WTC11 (cell line): ENCODE results near the gene CDCA7.

Source experiments
- CTCF ChIP-seq: fragments of 200-600 bp; IDR thresholded peaks from 2 replicates; pipeline ENCODE4 v1.8.0; 2022; ENCODE audit warnings: antibody characterized with exemption
- ELF4 ChIP-seq: sonication (generic); formaldehyde crosslinking; IDR thresholded peaks from 2 replicates; pipeline ENCODE4 v1.8.1; 2022; ENCODE audit warnings: low read depth, mild to moderate bottlenecking, moderate library complexity, missing genetic modification reagents
- NFE2L1 ChIP-seq: sonication (generic); formaldehyde crosslinking; IDR thresholded peaks from 2 replicates; pipeline ENCODE4 v1.8.1; 2023; ENCODE audit warnings: missing genetic modification reagents
- TF ChIP-seq, protein P1 (sequence below): sonication (generic); formaldehyde crosslinking; IDR thresholded peaks from 2 replicates; pipeline ENCODE4 v1.8.0; 2022; ENCODE audit warnings: mild to moderate bottlenecking, missing genetic modification reagents
- TF ChIP-seq, protein P2 (sequence below): sonication (generic); formaldehyde crosslinking; conservative IDR thresholded peaks from 2 replicates; pipeline ENCODE4 v1.8.1; 2022; ENCODE audit warnings: mild to moderate bottlenecking, missing genetic modification reagents

DNA sequence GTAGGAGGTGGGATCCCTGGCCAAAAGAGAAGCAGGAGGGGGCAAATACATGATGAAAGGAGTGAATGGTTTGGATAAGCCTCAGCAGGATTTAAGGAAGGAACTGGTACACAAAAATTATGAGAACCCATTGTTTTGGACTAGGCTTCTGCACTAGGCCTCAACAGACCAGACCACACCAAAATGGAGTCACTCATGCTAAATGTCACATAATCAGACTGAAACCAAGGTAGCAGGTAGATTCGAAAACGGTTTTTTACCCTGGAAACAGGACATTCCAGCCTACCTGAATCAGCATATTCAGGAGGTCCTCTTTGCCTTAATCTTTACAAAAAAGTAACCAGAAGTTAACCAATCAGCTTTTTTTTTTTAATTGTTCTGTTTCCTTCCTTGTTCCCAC is 49.4 kb upstream of the CDCA7 start:
- no peak for TF ChIP-seq CTCF
- no peak for TF ChIP-seq ELF4 (CRISPR knock-in tag)
- TF ChIP-seq, protein P1, sequence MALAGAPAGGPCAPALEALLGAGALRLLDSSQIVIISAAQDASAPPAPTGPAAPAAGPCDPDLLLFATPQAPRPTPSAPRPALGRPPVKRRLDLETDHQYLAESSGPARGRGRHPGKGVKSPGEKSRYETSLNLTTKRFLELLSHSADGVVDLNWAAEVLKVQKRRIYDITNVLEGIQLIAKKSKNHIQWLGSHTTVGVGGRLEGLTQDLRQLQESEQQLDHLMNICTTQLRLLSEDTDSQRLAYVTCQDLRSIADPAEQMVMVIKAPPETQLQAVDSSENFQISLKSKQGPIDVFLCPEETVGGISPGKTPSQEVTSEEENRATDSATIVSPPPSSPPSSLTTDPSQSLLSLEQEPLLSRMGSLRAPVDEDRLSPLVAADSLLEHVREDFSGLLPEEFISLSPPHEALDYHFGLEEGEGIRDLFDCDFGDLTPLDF (CRISPR knock-in tag), result no peak
- no peak for TF ChIP-seq NFE2L1
- TF ChIP-seq, protein P2, sequence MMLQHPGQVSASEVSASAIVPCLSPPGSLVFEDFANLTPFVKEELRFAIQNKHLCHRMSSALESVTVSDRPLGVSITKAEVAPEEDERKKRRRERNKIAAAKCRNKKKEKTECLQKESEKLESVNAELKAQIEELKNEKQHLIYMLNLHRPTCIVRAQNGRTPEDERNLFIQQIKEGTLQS (CRISPR knock-in tag), result no peak
